Measurements from ENCODE around the gene SMTN.

DNA sequence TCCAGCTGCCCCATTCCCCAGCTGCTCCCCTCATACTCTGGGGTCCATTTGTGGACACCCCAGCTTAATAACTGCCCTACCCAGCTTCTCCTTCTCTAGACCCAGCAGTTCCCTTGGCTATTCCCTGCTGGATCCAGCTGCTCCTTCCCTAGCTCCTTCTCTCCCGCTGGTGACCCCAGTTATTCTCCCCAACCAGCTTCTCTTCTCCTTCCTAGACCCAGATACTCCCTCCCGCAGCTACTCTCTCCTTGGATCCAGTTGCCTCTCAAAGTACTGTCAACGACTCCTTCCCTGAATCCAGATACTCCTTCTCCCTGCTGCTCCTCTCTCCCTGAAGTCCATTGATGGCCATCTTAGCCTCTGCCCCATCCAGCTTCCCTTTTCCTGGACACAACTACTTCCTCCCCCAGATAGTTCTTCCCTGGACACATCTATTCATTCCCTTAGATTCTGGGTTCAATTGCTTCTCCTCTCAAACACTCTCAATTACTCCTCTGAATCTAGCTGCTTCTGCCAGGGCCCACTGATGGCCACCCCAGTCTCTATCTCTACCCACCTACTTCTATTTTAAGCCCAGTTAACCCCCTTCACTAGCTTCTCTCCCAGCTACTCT lies 14.6 kb downstream of the SMTN start:
- TF ChIP-seq, protein P1, sequence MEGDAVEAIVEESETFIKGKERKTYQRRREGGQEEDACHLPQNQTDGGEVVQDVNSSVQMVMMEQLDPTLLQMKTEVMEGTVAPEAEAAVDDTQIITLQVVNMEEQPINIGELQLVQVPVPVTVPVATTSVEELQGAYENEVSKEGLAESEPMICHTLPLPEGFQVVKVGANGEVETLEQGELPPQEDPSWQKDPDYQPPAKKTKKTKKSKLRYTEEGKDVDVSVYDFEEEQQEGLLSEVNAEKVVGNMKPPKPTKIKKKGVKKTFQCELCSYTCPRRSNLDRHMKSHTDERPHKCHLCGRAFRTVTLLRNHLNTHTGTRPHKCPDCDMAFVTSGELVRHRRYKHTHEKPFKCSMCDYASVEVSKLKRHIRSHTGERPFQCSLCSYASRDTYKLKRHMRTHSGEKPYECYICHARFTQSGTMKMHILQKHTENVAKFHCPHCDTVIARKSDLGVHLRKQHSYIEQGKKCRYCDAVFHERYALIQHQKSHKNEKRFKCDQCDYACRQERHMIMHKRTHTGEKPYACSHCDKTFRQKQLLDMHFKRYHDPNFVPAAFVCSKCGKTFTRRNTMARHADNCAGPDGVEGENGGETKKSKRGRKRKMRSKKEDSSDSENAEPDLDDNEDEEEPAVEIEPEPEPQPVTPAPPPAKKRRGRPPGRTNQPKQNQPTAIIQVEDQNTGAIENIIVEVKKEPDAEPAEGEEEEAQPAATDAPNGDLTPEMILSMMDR (IDR thresholded peaks at IDR 0.05): no peak
- no peak for TF ChIP-seq GABPA (IDR thresholded peaks at IDR 0.05; ENCODE audit: low read depth)
- TF ChIP-seq NFIC (IDR thresholded peaks at IDR 0.05; ENCODE audit: borderline replicate concordance): no peak

All from SK-N-SH (cell line).